H1 (cell line): ENCODE results near the gene GH2. TPM values are rescaled to one million over a fixed set of nuclear protein-coding genes. Genes with fewer than 3 reads are reported as not detected.
"Not testable (repeated sequence)": the region's sequence is repeated elsewhere in the genome, so short reads cannot be mapped to it uniquely, and the experiment has no call there.

ENCODE experiments used
- CTCF ChIA-PET: fragments of 300-600 bp; sonication (Branson Sonifier 250); formaldehyde crosslinking; loops from one replicate; lab custom pipeline; 2021; ENCODE audit not compliant: partially characterized antibody; lab: Charles Lee
- POLR2A ChIA-PET: fragments of 300-600 bp; sonication (Branson Sonifier 250); formaldehyde crosslinking; loops from one replicate; lab custom pipeline; 2021; ENCODE audit warnings: inconsistent platforms; ENCODE audit not compliant: partially characterized antibody; lab: Charles Lee
- DNase-seq, 2 experiments: peaks; one replicate each; pipeline versions ENCODE4 v3.0.0 to v3.0.0-alpha.2; 2010 to 2022; ENCODE audit warnings: low spot score in 2 of 2, low read depth in 1 of 2, mixed read lengths in 1 of 2
- FAIRE-seq: peaks from 2 replicates; lab custom pipeline; 2011; peaks lifted over from hg19 to GRCh38; lab: Jason Lieb, UNC
- H2AFZ ChIP-seq: 2 replicates; pipeline ENCODE4 v1.8.1; 2012; ENCODE audit warnings: low read length, inconsistent platforms
- H2AK5ac ChIP-seq: 2 replicates; pipeline ENCODE4 v1.6.1; 2013; ENCODE audit warnings: low read depth, low read length
- H2BK120ac ChIP-seq: replicated peaks from 2 replicates; pipeline ENCODE3; 2013; ENCODE audit warnings: low read depth, low read length, inconsistent platforms
- H2BK12ac ChIP-seq: 2 replicates; pipeline ENCODE4 v1.6.1; 2013; ENCODE audit warnings: low read depth, low read length
- H2BK15ac ChIP-seq: 2 replicates; pipeline ENCODE4 v1.6.1; 2013; ENCODE audit warnings: low read length
- H2BK20ac ChIP-seq: 2 replicates; pipeline ENCODE4 v1.6.1; 2013; ENCODE audit warnings: low read length
- H2BK5ac ChIP-seq: 2 replicates; pipeline ENCODE4 v1.6.1; 2013; ENCODE audit warnings: low read depth, low read length
- H3K14ac ChIP-seq: 2 replicates; pipeline ENCODE4 v1.6.1; 2013; ENCODE audit warnings: inconsistent platforms; ENCODE audit not compliant: insufficient read length
- H3K18ac ChIP-seq: 2 replicates; pipeline ENCODE4 v1.6.1; 2013; ENCODE audit warnings: low read length; ENCODE audit errors: extremely low read depth
- H3K23ac ChIP-seq: 2 replicates; pipeline ENCODE4 v1.6.1; 2013; ENCODE audit warnings: inconsistent platforms; ENCODE audit not compliant: insufficient read length
- H3K23me2 ChIP-seq: 2 replicates; pipeline ENCODE4 v1.6.1; 2013; ENCODE audit warnings: low read depth, low read length
- H3K27ac ChIP-seq: 2 replicates; pipeline ENCODE4 v1.6.1; 2011; ENCODE audit warnings: low read depth, low read length, inconsistent platforms
- H3K27me3 ChIP-seq, 4 experiments: replicated peaks in 1 of 4; 1 replicate in 1 of 4; 2 replicates in 3 of 4; pipeline versions ENCODE4 v1.6.1 to v1.8.1; 2011 to 2013; ENCODE audit warnings: low read length in 3 of 4, mild to moderate bottlenecking in 3 of 4, inconsistent platforms in 2 of 4, mixed read lengths in 2 of 4, moderate library complexity in 1 of 4; ENCODE audit not compliant: control insufficient read depth in 3 of 4, insufficient read depth in 3 of 4; ENCODE audit errors: extremely low read depth in 1 of 4
- H3K36me3 ChIP-seq, 4 experiments: 2 replicates each; pipeline versions ENCODE4 v1.6.1 to v1.8.1; 2011 to 2013; ENCODE audit warnings: mild to moderate bottlenecking in 4 of 4, low read length in 3 of 4, moderate library complexity in 2 of 4, control low read depth in 1 of 4, inconsistent platforms in 1 of 4; ENCODE audit not compliant: insufficient read depth in 4 of 4, control insufficient read depth in 2 of 4
- H3K4ac ChIP-seq: replicated peaks from 2 replicates; pipeline ENCODE3; 2013; ENCODE audit warnings: low read length, low read depth, mixed read lengths, inconsistent platforms; ENCODE audit not compliant: insufficient read length
- H3K4me1 ChIP-seq, 4 experiments: replicated peaks in 1 of 4; 1 replicate in 1 of 4; 2 replicates in 3 of 4; pipeline versions ENCODE4 v1.6.1 to v1.8.1; 2011 to 2013; ENCODE audit warnings: low read length in 3 of 4, inconsistent platforms in 2 of 4, mixed read lengths in 1 of 4; ENCODE audit not compliant: insufficient read depth in 4 of 4, control insufficient read depth in 3 of 4
- H3K4me2 ChIP-seq, 2 experiments: 2 replicates each; pipeline versions ENCODE4 v1.6.1 to v1.8.1; 2011 to 2013; ENCODE audit warnings: low read depth in 2 of 2, low read length in 2 of 2, control low read depth in 1 of 2, inconsistent platforms in 1 of 2, mild to moderate bottlenecking in 1 of 2; ENCODE audit not compliant: insufficient read depth in 1 of 2
- H3K4me3 ChIP-seq, 4 experiments: fragments of 200-600, 300-600 bp in 1 of 4; sonication (generic), shearing (Covaris generic), sonication (Bioruptor Twin) in 1 of 4; 2 replicates each; pipeline versions ENCODE4 v1.5.1 to v1.8.1; 2011 to 2016; ENCODE audit warnings: low read length in 4 of 4, low read depth in 3 of 4, control low read depth in 2 of 4, inconsistent platforms in 2 of 4, mild to moderate bottlenecking in 2 of 4, mixed read lengths in 1 of 4, moderate library complexity in 1 of 4; ENCODE audit not compliant: insufficient read depth in 2 of 4; ENCODE audit errors: extremely low read depth in 1 of 4
- H3K56ac ChIP-seq: replicated peaks from 2 replicates; pipeline ENCODE3; 2013; ENCODE audit warnings: low read depth, mild to moderate bottlenecking, mixed read lengths, low read length, inconsistent platforms; ENCODE audit not compliant: insufficient read length
- H3K79me1 ChIP-seq: 2 replicates; pipeline ENCODE4 v1.6.1; 2013; ENCODE audit warnings: low read depth, low read length, control low read depth
- H3K79me2 ChIP-seq, 2 experiments: 2 replicates each; pipeline versions ENCODE4 v1.6.1 to v1.8.1; 2012 to 2013; ENCODE audit warnings: low read length in 2 of 2, mild to moderate bottlenecking in 2 of 2, inconsistent platforms in 1 of 2; ENCODE audit not compliant: insufficient read depth in 2 of 2, control insufficient read depth in 1 of 2
- H3K9ac ChIP-seq, 4 experiments: replicated peaks in 1 of 4; 1 replicate in 1 of 4; 2 replicates in 3 of 4; pipeline versions ENCODE4 v1.6.1 to v1.8.1; 2011 to 2013; ENCODE audit warnings: low read depth in 3 of 4, low read length in 3 of 4, control low read depth in 2 of 4, mild to moderate bottlenecking in 2 of 4, moderate library complexity in 2 of 4, inconsistent platforms in 1 of 4; ENCODE audit errors: extremely low read depth in 1 of 4
- H3K9me3 ChIP-seq, 2 experiments: 2 replicates each; pipeline versions ENCODE4 v1.6.1 to v1.8.1; 2012 to 2013; ENCODE audit warnings: mild to moderate bottlenecking in 2 of 2, moderate library complexity in 2 of 2, control low read depth in 1 of 2, inconsistent platforms in 1 of 2, low read depth in 1 of 2, low read length in 1 of 2, mixed read lengths in 1 of 2; ENCODE audit not compliant: insufficient read depth in 2 of 2
- H4K20me1 ChIP-seq, 2 experiments: replicated peaks in 1 of 2; 2 replicates each; pipeline versions ENCODE3 to v1.8.1; 2011 to 2013; ENCODE audit warnings: inconsistent platforms in 2 of 2, low read length in 2 of 2, mild to moderate bottlenecking in 1 of 2; ENCODE audit not compliant: insufficient read depth in 2 of 2, control insufficient read depth in 1 of 2
- H4K5ac ChIP-seq: 2 replicates; pipeline ENCODE4 v1.6.1; 2013; ENCODE audit warnings: low read length, low read depth, mixed read lengths, inconsistent platforms; ENCODE audit not compliant: insufficient read length
- H4K8ac ChIP-seq: 2 replicates; pipeline ENCODE4 v1.8.0; 2013; ENCODE audit warnings: mild to moderate bottlenecking, moderate library complexity, low read length, inconsistent platforms; ENCODE audit not compliant: insufficient read depth; ENCODE audit errors: extremely low read depth
- H4K91ac ChIP-seq: replicated peaks from 2 replicates; pipeline ENCODE3; 2013; ENCODE audit warnings: low read length, mixed read lengths, inconsistent platforms; ENCODE audit not compliant: insufficient read length
- WGBS, 2 experiments: shearing (Covaris generic) in 1 of 2; methylation state at CpG; one replicate each; pipeline versions ENCODE4 v1.1.6 to v1.1.7; 2013 to 2015; ENCODE audit warnings: low lambda C conversion rate in 2 of 2, mixed read lengths in 2 of 2, inconsistent platforms in 1 of 2, low coverage in 1 of 2, missing lambda C conversion rate in 1 of 2; ENCODE audit not compliant: insufficient replicate concordance in 2 of 2, insufficient coverage in 1 of 2, insufficient read length in 1 of 2; ENCODE audit errors: extremely low coverage in 1 of 2, missing lambda C conversion rate in 1 of 2; 5-methylcytosine and 5-hydroxymethylcytosine counted together
- polyA plus RNA-seq, 7 experiments: library from polyadenylated mRNA; depleted of rRNA in 3 of 7; stranded (reverse) in 5 of 7; unstranded in 2 of 7; fragments of >200 nt in 5 of 7; fragments of 200-250 nt in 2 of 7; gene quantifications; 1 replicate in 5 of 7; 2 replicates in 1 of 7; 4 replicates in 1 of 7; pipeline versions ENCODE4 v1.2.1 to v1.2.3, GENCODE V29; 2011 to 2013; ENCODE audit warnings: missing spikeins in 2 of 7, mixed read lengths in 2 of 7
- total RNA-seq: library from RNA; stranded (reverse); fragmentation: NEBNext Ultra II Directional; extraction: Animal tissue kit (Norgen Biotek cat#: 25700); gene quantifications from 2 replicates; pipeline ENCODE4 v1.2.1, GENCODE V29; 2021

Gene GH2
- total and polyA plus RNA-seq, 2 of the 8 experiments (the other 6 are each of a cell fraction or from before 2014, with no cell fraction given) = 0.60 to 1.5 TPM

DNA sequence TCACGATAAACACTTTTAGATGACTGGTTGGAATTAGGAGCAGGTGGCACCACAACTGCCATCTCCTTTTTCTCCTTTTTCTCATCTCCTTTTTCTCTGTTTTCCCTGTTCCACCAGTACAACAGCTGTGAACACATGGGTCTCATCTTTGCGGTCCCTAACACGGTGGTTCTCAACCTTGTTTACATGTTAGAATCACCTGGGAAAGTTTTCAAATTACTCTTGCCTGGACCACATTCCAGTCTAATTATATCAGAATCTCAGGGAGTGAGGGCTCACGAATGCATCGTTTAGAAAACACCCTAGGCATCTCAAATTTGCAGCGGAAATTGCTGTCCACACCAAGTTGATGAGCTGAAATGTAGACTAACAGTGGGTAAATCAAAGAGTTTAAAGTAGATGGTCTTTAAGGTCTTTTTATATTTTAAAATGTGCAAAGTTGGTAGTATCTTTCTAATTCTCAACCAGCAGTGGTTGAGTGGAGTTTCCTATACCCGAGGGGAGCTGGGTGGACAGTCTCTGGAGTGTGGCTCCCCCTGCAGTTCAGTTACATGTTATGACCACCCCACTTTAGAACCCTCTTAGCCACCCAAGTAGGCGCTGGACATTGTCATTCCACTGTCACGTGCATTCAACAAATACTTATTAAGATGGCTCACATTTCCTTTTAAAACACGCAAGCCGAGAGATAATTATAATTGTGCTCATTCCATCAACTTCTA is 10.7 kb upstream of the GH2 start:
- POLR2A ChIA-PET = not testable (repeated sequence)

More for the DNA sequence above, 10.7 kb upstream of the GH2 start:
- not testable (repeated sequence) for H3K18ac ChIP-seq, H3K23ac ChIP-seq, H3K23me2 ChIP-seq, H4K5ac ChIP-seq, H3K27me3 ChIP-seq, H3K27ac ChIP-seq, H2BK12ac ChIP-seq, H2BK120ac ChIP-seq, H3K9ac ChIP-seq, H3K14ac ChIP-seq, H3K4ac ChIP-seq, H3K4me2 ChIP-seq, H3K79me1 ChIP-seq, H3K79me2 ChIP-seq, H2AK5ac ChIP-seq, H3K4me3 ChIP-seq, H3K36me3 ChIP-seq, H2BK20ac ChIP-seq, H4K8ac ChIP-seq, H2AFZ ChIP-seq, H3K4me1 ChIP-seq, DNase-seq, H4K91ac ChIP-seq, H2BK5ac ChIP-seq, H2BK15ac ChIP-seq, FAIRE-seq, H3K56ac ChIP-seq, H4K20me1 ChIP-seq, H3K9me3 ChIP-seq
- 89% methylated on average over 10 of the region's 11 CpGs; no CpG with 5 or more reads in 1 of the 2 experiments for WGBS, 2 experiments
- CTCF ChIA-PET = interaction anchor here (0.6 to 7.2 kb wide), 7 partner anchors 11 to 705 kb away, joined by 3 to 87 read pairs (median 4); partner anchors contain the start of genes GH1 and GH2
